Measurements from ENCODE around the gene KRTAP5-2.

GRCh38 chr11:1567721-1568100, 30.4 kb downstream of the KRTAP5-2 start:
- TF ChIP-seq, protein P1, sequence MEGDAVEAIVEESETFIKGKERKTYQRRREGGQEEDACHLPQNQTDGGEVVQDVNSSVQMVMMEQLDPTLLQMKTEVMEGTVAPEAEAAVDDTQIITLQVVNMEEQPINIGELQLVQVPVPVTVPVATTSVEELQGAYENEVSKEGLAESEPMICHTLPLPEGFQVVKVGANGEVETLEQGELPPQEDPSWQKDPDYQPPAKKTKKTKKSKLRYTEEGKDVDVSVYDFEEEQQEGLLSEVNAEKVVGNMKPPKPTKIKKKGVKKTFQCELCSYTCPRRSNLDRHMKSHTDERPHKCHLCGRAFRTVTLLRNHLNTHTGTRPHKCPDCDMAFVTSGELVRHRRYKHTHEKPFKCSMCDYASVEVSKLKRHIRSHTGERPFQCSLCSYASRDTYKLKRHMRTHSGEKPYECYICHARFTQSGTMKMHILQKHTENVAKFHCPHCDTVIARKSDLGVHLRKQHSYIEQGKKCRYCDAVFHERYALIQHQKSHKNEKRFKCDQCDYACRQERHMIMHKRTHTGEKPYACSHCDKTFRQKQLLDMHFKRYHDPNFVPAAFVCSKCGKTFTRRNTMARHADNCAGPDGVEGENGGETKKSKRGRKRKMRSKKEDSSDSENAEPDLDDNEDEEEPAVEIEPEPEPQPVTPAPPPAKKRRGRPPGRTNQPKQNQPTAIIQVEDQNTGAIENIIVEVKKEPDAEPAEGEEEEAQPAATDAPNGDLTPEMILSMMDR (IDR thresholded peaks at IDR 0.05): no peak
- TF ChIP-seq POLR2A (IDR thresholded peaks at IDR 0.05): no peak
